ENCODE data around the gene DOCK2. TPM values are rescaled to one million over a fixed set of nuclear protein-coding genes. Genes with fewer than 3 reads are reported as not detected.

The DOCK2 gene
- total RNA-seq, 4 donors from 2014 or later = 0.32 to 5.3 (median 2.7) TPM

DNA sequence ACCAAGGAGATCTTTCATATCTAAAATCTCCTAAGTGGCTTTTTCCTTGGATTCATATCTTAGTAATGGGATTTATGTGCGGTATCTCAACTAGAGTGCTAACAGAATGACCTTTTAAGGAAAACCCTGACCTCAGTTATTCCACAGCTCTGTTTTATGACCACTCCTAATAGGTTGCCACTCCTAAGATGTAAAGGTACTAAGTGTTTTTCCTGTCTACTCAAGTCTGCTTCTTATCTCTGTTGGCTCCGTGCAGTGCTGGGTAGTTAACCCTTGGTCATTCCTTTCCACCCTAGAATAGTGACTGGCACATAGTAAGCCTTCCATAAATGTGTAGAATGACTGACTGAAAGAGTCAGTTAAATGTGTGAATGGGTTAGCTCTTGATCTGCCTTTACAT is 161.4 kb downstream of the DOCK2 start:
- intact Hi-C loops (cut with DNase I; ENCODE audit: low total_unique reads) = no loop called here
- Histone ChIP-seq H3K4me1 (no peaks in the 10 kb centered on the region), H3K4me3 (no peak overlapping the region), H3K9me3 (no peaks in the 10 kb centered on the region), H3K36me3 (no peaks in the 10 kb centered on the region), H3K27me3 (no peaks in the 10 kb centered on the region), H3K27ac (no peak overlapping the region)
- ATAC-seq (no peak), DNase-seq (no peak)
- no peak for TF ChIP-seq POLR2A (IDR thresholded peaks at IDR 0.05)
- TF ChIP-seq, protein P1, sequence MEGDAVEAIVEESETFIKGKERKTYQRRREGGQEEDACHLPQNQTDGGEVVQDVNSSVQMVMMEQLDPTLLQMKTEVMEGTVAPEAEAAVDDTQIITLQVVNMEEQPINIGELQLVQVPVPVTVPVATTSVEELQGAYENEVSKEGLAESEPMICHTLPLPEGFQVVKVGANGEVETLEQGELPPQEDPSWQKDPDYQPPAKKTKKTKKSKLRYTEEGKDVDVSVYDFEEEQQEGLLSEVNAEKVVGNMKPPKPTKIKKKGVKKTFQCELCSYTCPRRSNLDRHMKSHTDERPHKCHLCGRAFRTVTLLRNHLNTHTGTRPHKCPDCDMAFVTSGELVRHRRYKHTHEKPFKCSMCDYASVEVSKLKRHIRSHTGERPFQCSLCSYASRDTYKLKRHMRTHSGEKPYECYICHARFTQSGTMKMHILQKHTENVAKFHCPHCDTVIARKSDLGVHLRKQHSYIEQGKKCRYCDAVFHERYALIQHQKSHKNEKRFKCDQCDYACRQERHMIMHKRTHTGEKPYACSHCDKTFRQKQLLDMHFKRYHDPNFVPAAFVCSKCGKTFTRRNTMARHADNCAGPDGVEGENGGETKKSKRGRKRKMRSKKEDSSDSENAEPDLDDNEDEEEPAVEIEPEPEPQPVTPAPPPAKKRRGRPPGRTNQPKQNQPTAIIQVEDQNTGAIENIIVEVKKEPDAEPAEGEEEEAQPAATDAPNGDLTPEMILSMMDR (IDR thresholded peaks at IDR 0.05 in 4 of 5, conservative IDR thresholded peaks at IDR 0.05 in 1 of 5) = no peak
- in situ Hi-C loops (cut with MboI; ENCODE audit: low sequenced_read_pairs in 4 of 4) = no loop called here

DNA sequence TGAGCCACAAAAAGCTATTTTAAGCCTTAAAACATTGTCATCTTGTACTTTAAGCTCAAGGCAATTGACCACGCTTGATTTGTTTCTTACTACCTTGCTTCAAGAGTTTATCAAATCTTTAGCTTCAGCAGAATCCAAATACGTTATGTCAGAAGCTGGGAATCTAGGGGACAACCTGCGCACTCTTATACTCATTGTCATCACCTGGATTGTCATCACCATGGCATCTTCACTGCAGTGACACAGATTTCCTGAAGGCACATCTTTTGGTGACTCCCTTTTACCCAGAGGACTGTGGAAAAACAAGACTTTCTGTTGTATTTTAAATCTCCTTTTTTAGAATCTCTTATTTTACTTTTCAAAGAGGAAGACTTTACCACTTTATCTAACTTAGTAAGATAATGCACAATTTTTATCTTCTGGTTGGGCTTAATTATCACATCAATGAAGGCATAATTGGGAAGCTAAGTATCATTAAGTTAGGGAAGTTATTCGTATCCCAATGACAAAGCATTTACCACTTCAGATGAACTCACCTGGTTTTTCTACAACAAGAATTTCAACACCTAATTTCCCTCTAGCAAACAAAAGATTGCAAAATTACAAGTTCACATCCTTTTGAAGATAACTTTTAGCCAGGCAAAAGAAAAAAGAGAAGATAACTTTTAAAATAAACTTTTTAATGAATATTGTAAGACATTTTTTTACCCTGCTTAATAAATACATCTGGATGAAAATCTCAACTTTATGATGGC is 162.0 kb downstream of the DOCK2 start:
- DNase-seq = no peak
- Histone ChIP-seq H3K4me3 (no peak overlapping the region), H3K27me3 (no peaks in the 10 kb centered on the region), H3K36me3 (no peaks in the 10 kb centered on the region), H3K9me3 (no peaks in the 10 kb centered on the region), H3K27ac (no peak overlapping the region), H3K4me1 (no peaks in the 10 kb centered on the region)
- in situ Hi-C loops (cut with MboI; ENCODE audit: low sequenced_read_pairs in 4 of 4) (no loop called here), intact Hi-C loops (cut with DNase I; ENCODE audit: low total_unique reads) (no loop called here)
- no peak for TF ChIP-seq POLR2A (IDR thresholded peaks at IDR 0.05)
- ATAC-seq = no peak

DNA sequence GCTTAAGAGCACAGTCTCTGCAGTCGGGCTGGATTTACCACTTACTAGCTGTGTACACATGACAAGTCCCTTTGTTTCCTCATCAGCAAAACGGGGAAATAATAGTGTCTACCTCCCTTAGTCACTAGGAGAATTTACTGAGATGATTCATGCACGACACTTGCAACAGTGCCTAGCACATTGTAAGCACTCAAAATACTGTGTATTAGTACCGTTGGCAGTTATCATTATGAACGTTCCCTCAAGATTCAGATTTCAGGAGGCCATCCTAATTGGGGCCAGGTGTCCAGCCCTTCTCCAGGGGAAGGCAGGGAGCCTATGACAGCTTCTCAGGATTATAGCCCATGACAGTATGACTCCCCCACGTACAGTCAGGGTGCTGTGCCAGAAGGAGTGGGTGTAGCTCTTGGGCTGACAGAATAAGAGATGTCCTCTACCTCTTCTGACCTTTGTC is 164.3 kb downstream of the DOCK2 start:
- no peak overlapping the region for H3K4me3 ChIP-seq
- H3K4me1 ChIP-seq = no peaks in the 10 kb centered on the region
- no peaks in the 10 kb centered on the region for H3K36me3 ChIP-seq
- no peak for DNase-seq
- H3K27ac ChIP-seq = no peak overlapping the region
- no peaks in the 10 kb centered on the region for H3K27me3 ChIP-seq
- in situ Hi-C loops (cut with MboI; ENCODE audit: low sequenced_read_pairs in 4 of 4) (no loop called here), intact Hi-C loops (cut with DNase I; ENCODE audit: low total_unique reads) (no loop called here)
- no peak for ATAC-seq
- no peaks in the 10 kb centered on the region for H3K9me3 ChIP-seq
- TF ChIP-seq, protein P1 (IDR thresholded peaks at IDR 0.05 in 4 of 5, conservative IDR thresholded peaks at IDR 0.05 in 1 of 5) = no peak
- TF ChIP-seq POLR2A (IDR thresholded peaks at IDR 0.05) = no peak

DNA sequence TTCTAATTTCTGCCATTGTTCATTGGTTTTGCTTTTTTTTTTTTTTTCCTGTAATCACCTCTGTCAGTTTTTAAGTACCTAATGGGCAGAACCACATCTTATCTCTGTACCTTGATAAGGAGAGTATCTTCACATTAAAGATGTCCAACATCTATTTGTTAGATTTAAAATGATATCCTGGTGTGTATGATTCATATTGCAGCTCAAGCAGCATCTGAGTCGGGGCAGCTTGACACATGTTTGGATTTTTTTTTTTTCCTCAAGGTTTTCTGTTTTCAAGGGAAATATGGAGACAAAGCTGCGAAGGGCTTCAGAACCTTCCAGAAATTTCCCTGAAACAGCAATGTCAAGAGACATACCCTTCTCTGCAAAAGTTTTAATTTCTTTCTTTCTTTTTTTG is 164.7 kb downstream of the DOCK2 start:
- no peaks in the 10 kb centered on the region for H3K9me3 ChIP-seq
- H3K27ac ChIP-seq = no peak overlapping the region
- no peaks in the 10 kb centered on the region for H3K27me3 ChIP-seq
- DNase-seq = no peak
- no peaks in the 10 kb centered on the region for H3K4me1 ChIP-seq
- TF ChIP-seq, protein P1 (IDR thresholded peaks at IDR 0.05 in 4 of 5, conservative IDR thresholded peaks at IDR 0.05 in 1 of 5) = no peak
- TF ChIP-seq POLR2A (IDR thresholded peaks at IDR 0.05) = no peak
- in situ Hi-C loops (cut with MboI; ENCODE audit: low sequenced_read_pairs in 4 of 4) (no loop called here), intact Hi-C loops (cut with DNase I; ENCODE audit: low total_unique reads) (no loop called here)
- no peak overlapping the region for H3K4me3 ChIP-seq
- H3K36me3 ChIP-seq = no peaks in the 10 kb centered on the region
- ATAC-seq = no peak

DNA sequence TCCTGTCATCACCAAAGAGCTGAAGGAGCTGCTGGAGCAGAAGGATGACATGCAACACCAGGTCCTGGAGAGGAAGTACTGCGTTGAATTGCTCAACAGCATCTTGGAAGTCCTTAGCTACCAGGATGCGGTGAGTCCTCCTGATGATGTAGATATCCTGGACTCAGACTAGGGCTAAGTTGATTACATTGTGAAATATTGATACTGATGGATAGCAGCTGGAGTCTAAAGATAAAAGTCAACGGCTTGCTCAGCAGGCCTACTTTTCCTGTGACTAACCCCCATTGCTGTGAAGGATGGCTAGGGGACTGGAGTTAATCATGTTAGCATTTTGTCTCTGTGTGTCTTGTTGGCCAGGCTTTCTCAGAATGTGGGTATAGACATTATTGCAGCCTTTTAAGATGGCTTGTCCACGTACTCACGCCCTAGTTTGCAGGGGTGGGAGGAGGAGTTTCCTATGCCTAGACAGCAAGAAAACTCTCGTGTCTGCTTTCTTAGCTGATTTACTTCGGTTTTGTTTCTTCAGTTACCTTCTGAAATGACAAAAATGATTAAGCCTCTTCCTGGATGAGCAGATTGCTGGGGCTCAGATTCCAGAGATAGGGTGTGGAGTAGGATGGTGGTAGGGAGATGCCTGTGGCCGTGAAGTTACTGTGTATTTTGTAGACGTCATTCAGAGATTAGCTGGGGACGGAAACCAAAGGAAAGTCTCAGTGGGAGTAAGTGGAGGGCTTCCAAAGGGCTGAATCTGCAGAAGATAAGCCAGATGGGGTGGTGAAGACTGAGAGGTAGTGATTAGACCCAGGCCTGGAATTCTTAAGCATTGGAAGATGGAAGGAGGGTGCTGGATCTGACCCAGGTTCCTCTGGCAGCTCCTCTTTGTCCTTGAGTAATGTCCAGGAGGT is 166.3 kb downstream of the DOCK2 start:
- Histone ChIP-seq H3K4me3 (no peak overlapping the region), H3K4me1 (no peaks in the 10 kb centered on the region), H3K9me3 (no peaks in the 10 kb centered on the region), H3K36me3 (no peaks in the 10 kb centered on the region), H3K27ac (no peak overlapping the region), H3K27me3 (no peaks in the 10 kb centered on the region)
- ATAC-seq (peak in 1 of 2 donors; percentile 36), DNase-seq (no peak)
- intact Hi-C loops (cut with DNase I; ENCODE audit: low total_unique reads) = no loop called here
- no peak for TF ChIP-seq POLR2A (IDR thresholded peaks at IDR 0.05)
- TF ChIP-seq, protein P1 (IDR thresholded peaks at IDR 0.05 in 4 of 5, conservative IDR thresholded peaks at IDR 0.05 in 1 of 5) = no peak
- in situ Hi-C loops (cut with MboI; ENCODE audit: low sequenced_read_pairs in 4 of 4) = no loop called here
